ENCODE measurements around the gene CLK3. TPM values are rescaled to one million over a fixed set of nuclear protein-coding genes. Genes with fewer than 3 reads are reported as not detected.
"Not testable (repeated sequence)": the region's sequence is repeated elsewhere in the genome, so short reads cannot be mapped to it uniquely, and the experiment has no call there.

The CLK3 gene
- total RNA-seq, 2 experiments from 2014 or later, result 134 to 148 TPM

- Mint-ChIP-seq H3K4me1 (peaks cover 16% of the 10 kb centered on the region), H3K27me3 (no peaks in the 10 kb centered on the region), H3K27ac (no peak overlapping the region), H3K4me3 (no peak overlapping the region), H3K36me3 (peaks cover 6% of the 10 kb centered on the region), H3K9me3 (no peaks in the 10 kb centered on the region)
- POLR2A ChIA-PET, result no interaction called here
- ATAC-seq (ENCODE audit: low read depth) (no peak), DNase-seq (no peak)
Measured at GRCh38 chr15:74643665-74644204, 28.1 kb downstream of the CLK3 start.

DNA sequence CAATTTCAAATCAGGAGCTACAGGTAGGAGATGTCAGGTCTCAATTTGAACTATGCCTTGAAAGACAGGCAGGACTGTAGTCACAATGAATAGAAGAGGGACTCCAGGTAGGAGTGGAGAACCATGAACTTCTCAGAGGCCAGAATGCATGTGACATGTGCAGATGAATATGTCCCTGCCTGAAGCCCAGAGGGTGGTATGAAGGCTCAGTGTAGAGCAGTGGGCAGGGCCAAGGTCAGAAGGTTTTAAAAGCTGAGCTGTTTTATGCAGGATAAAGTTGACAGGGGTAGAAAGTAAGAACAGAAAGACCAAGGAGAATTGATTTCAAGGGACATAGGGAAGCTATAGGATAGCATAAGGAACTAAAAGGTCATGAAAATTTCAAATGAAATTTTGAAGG is 30.8 kb downstream of the CLK3 start:
- H3K4me3 Mint-ChIP-seq, result no peak overlapping the region
- peaks cover 7% of the 10 kb centered on the region for H3K36me3 Mint-ChIP-seq
- peaks cover 20% of the 10 kb centered on the region for H3K4me1 Mint-ChIP-seq
- ATAC-seq (ENCODE audit: low read depth) (no peak), DNase-seq (no peak)
- peak overlapping the region; percentile 4 for H3K27ac Mint-ChIP-seq
- H3K9me3 Mint-ChIP-seq, result no peaks in the 10 kb centered on the region
- H3K27me3 Mint-ChIP-seq, result no peaks in the 10 kb centered on the region
- POLR2A ChIA-PET, result interaction anchor here (0.7 kb wide), 1 partner anchor 1207 kb away, joined by 5 read pairs; no protein-coding TSS in a partner anchor

GRCh38 chr15:74648051-74648842 is 32.6 kb downstream of the CLK3 start:
- Mint-ChIP-seq H3K9me3 (no peaks in the 10 kb centered on the region), H3K27ac (no peak overlapping the region), H3K4me3 (no peak overlapping the region), H3K27me3 (no peaks in the 10 kb centered on the region), H3K4me1 (peaks cover 11% of the 10 kb centered on the region), H3K36me3 (peaks cover 9% of the 10 kb centered on the region)
- DNase-seq, result no peak
- ATAC-seq (ENCODE audit: low read depth), result no peak
- POLR2A ChIA-PET, result no interaction called here

DNA sequence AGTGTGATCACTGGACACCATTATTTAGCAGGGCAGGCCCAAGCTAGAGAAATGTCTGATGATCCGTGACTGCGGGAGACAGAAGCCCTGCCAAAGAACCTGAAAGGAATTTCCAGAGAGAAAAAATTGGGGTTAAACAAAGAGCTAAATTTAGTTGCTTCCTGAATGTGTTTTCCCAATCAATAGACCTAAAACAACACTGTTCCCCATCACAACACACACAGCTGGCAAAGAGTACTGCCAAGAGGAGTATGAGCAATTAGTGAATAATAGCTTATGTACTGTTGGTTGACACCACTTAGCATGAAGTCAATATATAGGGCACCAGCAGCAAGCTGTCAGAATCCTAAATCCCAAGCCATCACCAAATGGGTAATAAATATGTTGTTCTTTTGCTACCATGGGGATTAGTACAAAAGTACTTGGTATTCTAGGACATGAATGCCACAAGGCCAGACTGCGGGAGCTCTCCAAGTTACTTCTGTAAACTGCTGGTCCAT is 35.7 kb downstream of the CLK3 start:
- no peak for ATAC-seq (ENCODE audit: low read depth)
- POLR2A ChIA-PET, result interaction anchor here (0.5 kb wide), 1 partner anchor 49 kb away, joined by 3 read pairs; no protein-coding TSS in a partner anchor
- H3K27ac Mint-ChIP-seq, result no peak overlapping the region

DNA sequence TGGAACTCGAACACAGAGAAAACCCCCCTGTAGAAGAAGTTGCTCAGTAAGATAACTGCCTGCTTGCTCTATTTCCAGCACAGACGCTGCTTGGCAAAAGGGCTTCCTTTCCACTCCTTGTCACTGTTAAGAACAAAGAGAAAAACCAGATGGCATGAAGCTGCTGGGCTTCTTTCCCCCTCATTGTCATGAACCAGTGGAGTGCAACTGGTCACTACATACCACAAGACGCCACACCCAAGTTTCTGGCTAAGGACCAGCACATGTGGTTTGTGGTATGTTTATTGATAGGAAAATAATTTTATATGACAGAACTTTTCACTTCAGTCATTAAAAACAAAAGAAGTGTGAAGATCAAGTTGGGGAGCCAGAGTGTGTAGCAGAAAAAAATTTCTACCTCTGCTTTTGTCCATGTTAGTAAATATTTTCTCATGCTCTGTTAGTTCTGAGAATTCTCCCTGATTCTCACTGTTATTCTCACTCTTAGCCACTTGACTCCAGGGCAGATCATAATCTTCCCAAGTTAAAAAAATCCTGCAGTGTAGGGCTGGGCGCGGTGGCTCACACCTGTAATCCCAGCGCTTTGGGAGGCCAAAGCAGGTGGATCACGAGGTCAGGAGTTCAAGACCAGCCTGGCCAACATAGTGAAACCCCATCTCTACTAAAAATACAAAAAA is 37.9 kb downstream of the CLK3 start:
- H3K27ac Mint-ChIP-seq, result no peak overlapping the region

More for the DNA sequence above, 35.7 kb downstream of the CLK3 start:
- Mint-ChIP-seq H3K27me3 (no peaks in the 10 kb centered on the region), H3K4me1 (peaks cover 21% of the 10 kb centered on the region), H3K4me3 (no peak overlapping the region), H3K36me3 (peaks cover 18% of the 10 kb centered on the region), H3K9me3 (no peaks in the 10 kb centered on the region)
- DNase-seq, result no peak

GRCh38 chr15:74655424-74655823 is 39.8 kb downstream of the CLK3 start:
- no peaks in the 10 kb centered on the region for H3K27me3 Mint-ChIP-seq
- H3K4me3 Mint-ChIP-seq, result no peak overlapping the region
- H3K4me1 Mint-ChIP-seq, result peaks cover 31% of the 10 kb centered on the region
- H3K36me3 Mint-ChIP-seq, result peaks cover 15% of the 10 kb centered on the region
- peak; percentile 69 for ATAC-seq (ENCODE audit: low read depth)
- H3K9me3 Mint-ChIP-seq, result no peaks in the 10 kb centered on the region
- POLR2A ChIA-PET, result no interaction called here
- H3K27ac Mint-ChIP-seq, result peak overlapping the region; percentile 58
- DNase-seq, result no peak

More for the DNA sequence above, 37.9 kb downstream of the CLK3 start:
- H3K9me3 Mint-ChIP-seq, result no peaks in the 10 kb centered on the region
- H3K4me3 Mint-ChIP-seq, result no peak overlapping the region
- peaks cover 18% of the 10 kb centered on the region for H3K36me3 Mint-ChIP-seq
- peaks cover 34% of the 10 kb centered on the region for H3K4me1 Mint-ChIP-seq
- POLR2A ChIA-PET, result no interaction called here
- no peak for DNase-seq
- ATAC-seq (ENCODE audit: low read depth), result no peak
- no peaks in the 10 kb centered on the region for H3K27me3 Mint-ChIP-seq

DNA sequence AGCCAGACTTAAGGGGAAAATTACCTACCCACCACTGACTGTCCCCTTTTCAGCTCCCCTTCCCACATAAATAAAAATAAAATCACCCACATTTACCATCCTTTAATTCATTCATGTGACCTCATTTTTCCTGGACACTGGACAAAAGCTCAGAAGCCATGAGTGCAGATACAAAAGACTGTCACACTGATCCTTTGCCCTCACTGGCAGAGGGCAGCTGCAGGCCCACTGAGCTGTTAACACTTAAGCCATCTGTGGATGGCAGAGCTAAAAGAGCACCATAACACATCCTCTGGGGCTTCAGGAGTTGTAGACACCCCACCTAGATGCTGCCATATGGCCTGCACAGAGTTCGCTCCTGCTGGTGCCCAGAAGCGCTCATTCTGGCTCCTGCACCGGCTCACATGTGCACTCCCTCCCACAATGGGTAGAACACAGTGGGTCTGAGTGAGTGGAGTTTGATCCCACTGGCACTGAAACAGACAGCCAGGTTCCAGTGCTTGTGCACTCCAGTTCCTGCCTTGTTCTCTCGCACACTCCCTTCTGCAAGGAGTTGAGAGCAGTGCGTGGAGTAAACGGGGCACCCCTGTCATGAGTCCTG is 41.4 kb downstream of the CLK3 start:
- Mint-ChIP-seq H3K4me1 (peaks cover 29% of the 10 kb centered on the region), H3K27me3 (no peaks in the 10 kb centered on the region), H3K4me3 (no peak overlapping the region), H3K27ac (peak overlapping the region; percentile 36), H3K36me3 (peaks cover 15% of the 10 kb centered on the region), H3K9me3 (no peaks in the 10 kb centered on the region)
- no peak for ATAC-seq (ENCODE audit: low read depth)
- no peak for DNase-seq
- POLR2A ChIA-PET, result no interaction called here

GRCh38 chr15:74657846-74658245 is 42.2 kb downstream of the CLK3 start:
- peak overlapping the region; percentile 31 for H3K27ac Mint-ChIP-seq

GRCh38 chr15:74661280-74661679 is 45.6 kb downstream of the CLK3 start:
- H3K4me3 Mint-ChIP-seq; ATAC-seq (ENCODE audit: low read depth); H3K27me3 Mint-ChIP-seq; H3K9me3 Mint-ChIP-seq; DNase-seq; POLR2A ChIA-PET; H3K27ac Mint-ChIP-seq; H3K36me3 Mint-ChIP-seq: not testable (repeated sequence)
- peaks cover 20% of the 10 kb centered on the region for H3K4me1 Mint-ChIP-seq

More at GRCh38 chr15:74657846-74658245, 42.2 kb downstream of the CLK3 start:
- peaks cover 17% of the 10 kb centered on the region for H3K36me3 Mint-ChIP-seq
- DNase-seq (no peak), ATAC-seq (ENCODE audit: low read depth) (no peak)
- H3K27me3 Mint-ChIP-seq, result no peaks in the 10 kb centered on the region
- POLR2A ChIA-PET, result no interaction called here
- H3K9me3 Mint-ChIP-seq, result no peaks in the 10 kb centered on the region
- H3K4me1 Mint-ChIP-seq, result peaks cover 32% of the 10 kb centered on the region
- H3K4me3 Mint-ChIP-seq, result no peak overlapping the region

DNA sequence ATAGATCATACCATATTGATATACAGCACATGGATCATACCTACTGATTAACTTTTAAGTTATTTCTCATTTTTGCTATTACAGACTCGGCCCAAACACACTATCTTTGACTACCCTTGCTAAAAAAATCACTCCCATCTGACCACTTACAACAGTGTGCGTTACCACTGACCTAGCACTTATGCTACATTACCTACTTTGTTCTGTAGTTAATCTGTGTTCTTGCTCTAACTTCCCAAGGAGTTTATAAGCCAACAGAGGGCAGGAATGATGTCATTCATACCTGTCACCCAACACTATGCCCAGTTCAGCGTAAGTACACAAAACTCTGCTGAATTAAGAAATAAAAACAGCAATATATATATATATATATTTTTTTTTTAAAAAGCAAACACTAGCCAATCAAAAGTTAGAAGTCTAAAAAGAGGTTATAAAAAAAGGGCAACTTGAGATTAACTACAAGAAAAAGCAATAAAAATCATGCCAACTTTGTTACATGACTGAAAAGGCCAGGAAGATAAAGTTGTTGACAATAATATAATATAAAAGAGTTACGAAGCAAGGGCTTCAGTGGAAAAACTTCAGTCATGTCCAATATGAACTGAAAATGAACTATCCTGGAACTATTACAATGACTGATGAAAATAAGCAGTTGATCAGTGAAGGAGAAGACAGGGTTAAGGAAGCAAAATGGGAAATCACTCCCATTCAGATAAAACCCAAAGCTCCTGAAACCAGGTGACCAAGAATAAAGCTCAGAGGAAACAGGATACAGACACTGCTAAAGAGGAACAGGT is 46.6 kb downstream of the CLK3 start:
- DNase-seq (no peak), ATAC-seq (ENCODE audit: low read depth) (no peak)
- POLR2A ChIA-PET, result no interaction called here
- peaks cover 16% of the 10 kb centered on the region for H3K4me1 Mint-ChIP-seq
- H3K4me3 Mint-ChIP-seq, result no peak overlapping the region
- H3K36me3 Mint-ChIP-seq, result peaks cover 8% of the 10 kb centered on the region
- no peak overlapping the region for H3K27ac Mint-ChIP-seq
- no peaks in the 10 kb centered on the region for H3K27me3 Mint-ChIP-seq
- no peaks in the 10 kb centered on the region for H3K9me3 Mint-ChIP-seq

GRCh38 chr15:74663303-74664027 is 47.8 kb downstream of the CLK3 start:
- no peak overlapping the region for H3K4me3 Mint-ChIP-seq
- H3K36me3 Mint-ChIP-seq, result peaks cover 13% of the 10 kb centered on the region
- H3K27ac Mint-ChIP-seq, result no peak overlapping the region
- ATAC-seq (ENCODE audit: low read depth) (no peak), DNase-seq (no peak)
- H3K9me3 Mint-ChIP-seq, result no peaks in the 10 kb centered on the region
- H3K27me3 Mint-ChIP-seq, result no peaks in the 10 kb centered on the region
- POLR2A ChIA-PET, result interaction anchor here (1.0 kb wide), 1 partner anchor 62 kb away, joined by 4 read pairs; no protein-coding TSS in a partner anchor
- peaks cover 6% of the 10 kb centered on the region for H3K4me1 Mint-ChIP-seq

DNA sequence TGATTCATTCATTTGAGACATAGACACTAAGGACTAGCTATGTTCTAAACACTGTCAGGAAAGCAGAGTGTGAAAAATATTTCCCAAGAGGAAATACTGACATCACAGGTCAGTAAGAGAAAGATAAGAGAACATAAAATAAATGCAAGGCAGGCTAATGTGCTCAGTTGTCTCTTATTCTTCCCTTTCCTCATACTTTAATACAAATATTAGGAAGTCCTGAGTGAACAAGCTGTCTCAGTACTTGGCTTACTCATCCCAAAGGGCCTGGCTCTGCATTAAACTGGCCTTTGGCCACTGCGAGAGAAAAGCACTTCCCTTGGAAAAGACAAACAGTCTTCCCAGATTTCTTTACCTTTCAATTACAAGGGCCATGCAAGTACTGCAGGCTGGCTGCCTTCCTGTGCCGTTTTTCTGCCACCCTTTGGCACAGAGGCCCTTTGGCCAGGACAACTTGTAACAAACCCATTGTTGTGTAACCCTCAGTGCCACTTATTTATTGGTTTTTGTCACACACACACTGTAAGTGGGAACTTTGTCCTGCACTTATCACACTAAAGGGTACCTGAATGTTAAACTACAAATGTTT is 48.5 kb downstream of the CLK3 start:
- POLR2A ChIA-PET, result interaction anchor here (1.0 kb wide), 1 partner anchor 62 kb away, joined by 4 read pairs; no protein-coding TSS in a partner anchor
- ATAC-seq (ENCODE audit: low read depth), result no peak

More for the DNA sequence above, 48.5 kb downstream of the CLK3 start:
- H3K36me3 Mint-ChIP-seq, result peaks cover 14% of the 10 kb centered on the region
- H3K9me3 Mint-ChIP-seq, result no peaks in the 10 kb centered on the region
- no peaks in the 10 kb centered on the region for H3K27me3 Mint-ChIP-seq
- H3K4me3 Mint-ChIP-seq, result no peak overlapping the region
- no peak for DNase-seq
- peaks cover 6% of the 10 kb centered on the region for H3K4me1 Mint-ChIP-seq
- no peak overlapping the region for H3K27ac Mint-ChIP-seq

Measured in activated naive CD8-positive, alpha-beta T cell treated with anti-CD3 and anti-CD28 coated beads, Interleukin-2, amount 10 ng/mL, durations not matched to agents 7 days and 5 days (primary cell).